D721Med (cell line): Measurements from ENCODE around the gene FTO.

Source experiments
- DNase-seq: peaks from one replicate; pipeline ENCODE4 v3.0.0; 2011; ENCODE audit warnings: low spot score; ENCODE audit not compliant: insufficient read length
- FAIRE-seq: peaks from 2 replicates; lab custom pipeline; 2011; peaks lifted over from hg19 to GRCh38; lab: Jason Lieb, UNC
- CTCF ChIP-seq: IDR thresholded peaks from 2 replicates; pipeline ENCODE4 v1.5.1; 2012; ENCODE audit warnings: mild to moderate bottlenecking, control low read depth; ENCODE audit not compliant: insufficient read depth; ENCODE audit errors: missing control alignments

Gene FTO

DNA sequence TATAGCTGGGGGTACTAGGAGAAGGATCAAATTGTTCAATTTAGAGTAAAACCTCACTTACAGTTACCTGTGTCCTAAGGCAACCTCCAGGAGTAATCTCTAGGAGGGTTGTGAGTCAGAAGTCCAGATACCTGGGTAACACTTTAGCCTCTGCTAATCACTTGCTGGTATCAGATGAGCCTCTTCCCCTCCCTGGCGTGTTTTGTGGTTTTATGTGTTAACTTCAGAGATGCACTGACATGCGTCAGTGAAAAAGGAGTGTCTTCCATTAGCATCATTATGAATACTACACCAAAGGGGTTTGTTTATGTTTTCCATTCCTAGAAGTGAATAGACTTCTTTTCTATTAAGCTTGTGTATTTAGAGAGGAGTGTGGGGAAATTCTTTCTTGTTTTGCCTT, 208.2 kb downstream of the FTO start:
- DNase-seq = no peak
- FAIRE-seq = no peak
- no peak for TF ChIP-seq CTCF

- DNase-seq (no peak), FAIRE-seq (no peak)
Measured at GRCh38 chr16:53913099-53913870, 209.3 kb downstream of the FTO start.

GRCh38 chr16:53913920-53914319, 210.0 kb downstream of the FTO start:
- no peak for FAIRE-seq
- TF ChIP-seq CTCF = no peak
- DNase-seq = no peak

More at GRCh38 chr16:53913099-53913870, 209.3 kb downstream of the FTO start:
- TF ChIP-seq CTCF = no peak

GRCh38 chr16:53914736-53915135, 210.8 kb downstream of the FTO start:
- FAIRE-seq (no peak), DNase-seq (no peak)
- no peak for TF ChIP-seq CTCF

DNA sequence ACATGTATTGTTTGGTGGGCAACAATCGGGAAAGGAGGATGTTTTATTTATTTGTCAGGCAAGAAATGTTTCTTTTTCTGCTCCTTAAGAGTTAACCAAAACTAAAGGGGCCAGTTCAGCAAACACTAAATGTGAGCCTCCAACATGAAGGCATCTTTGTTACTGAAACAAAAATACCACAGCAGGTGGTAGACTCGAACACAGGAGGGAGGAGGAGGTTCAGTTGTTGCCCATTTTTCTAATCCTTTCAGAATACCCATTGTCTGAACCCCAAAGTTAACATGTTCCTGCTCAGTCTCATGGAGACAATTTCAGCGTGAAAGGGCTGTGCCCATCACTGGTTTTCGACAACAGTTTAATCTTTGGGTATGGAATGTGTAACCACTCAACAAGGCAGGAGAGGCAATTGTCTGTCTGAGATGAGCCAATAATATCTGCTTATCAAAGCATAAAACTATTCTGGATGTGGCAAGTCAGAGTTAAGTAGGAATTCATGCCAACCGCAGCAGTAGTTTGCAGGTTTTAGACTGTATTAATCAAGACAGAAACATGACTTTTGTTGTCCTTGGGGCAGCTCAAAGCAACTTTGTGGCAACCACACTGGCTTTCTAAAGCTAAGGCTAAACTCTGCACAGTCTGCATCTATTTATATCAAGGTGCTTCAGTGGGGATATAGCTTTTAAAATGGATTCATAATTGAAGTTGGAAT, 211.7 kb downstream of the FTO start:
- TF ChIP-seq CTCF = no peak
- FAIRE-seq (no peak), DNase-seq (no peak)

DNA sequence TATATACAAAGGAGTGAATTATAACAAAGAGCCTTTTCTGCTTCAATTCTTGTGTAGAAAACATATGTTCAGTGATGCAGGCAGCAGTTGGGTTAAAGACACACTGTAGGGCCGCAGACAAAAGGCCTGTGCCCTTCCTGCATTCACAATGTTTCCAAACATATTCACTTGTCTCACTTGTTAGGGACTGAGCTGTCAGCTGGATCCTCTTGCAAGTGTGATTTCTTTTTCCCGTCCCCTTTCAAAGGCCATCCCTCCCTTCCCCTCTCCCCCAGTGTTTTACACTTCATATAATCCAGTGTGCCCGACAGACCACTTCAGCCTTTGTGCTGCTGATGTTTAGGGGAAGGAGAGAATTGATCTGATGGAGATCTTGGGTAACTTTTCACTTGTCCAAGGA, 217.0 kb downstream of the FTO start:
- DNase-seq = no peak
- no peak for TF ChIP-seq CTCF
- FAIRE-seq = no peak
